ENCODE data around the gene YEATS4.

Gene YEATS4

GRCh38 chr12:69431591-69432222 lies 72.2 kb downstream of the YEATS4 start:
- DNase-seq (ENCODE audit: low read depth in 4 of 4, low spot score in 1 of 4), result no peak

- no peak for DNase-seq (ENCODE audit: low read depth in 4 of 4, low spot score in 1 of 4)
Observed at GRCh38 chr12:69433653-69434052, 74.1 kb downstream of the YEATS4 start.

DNA sequence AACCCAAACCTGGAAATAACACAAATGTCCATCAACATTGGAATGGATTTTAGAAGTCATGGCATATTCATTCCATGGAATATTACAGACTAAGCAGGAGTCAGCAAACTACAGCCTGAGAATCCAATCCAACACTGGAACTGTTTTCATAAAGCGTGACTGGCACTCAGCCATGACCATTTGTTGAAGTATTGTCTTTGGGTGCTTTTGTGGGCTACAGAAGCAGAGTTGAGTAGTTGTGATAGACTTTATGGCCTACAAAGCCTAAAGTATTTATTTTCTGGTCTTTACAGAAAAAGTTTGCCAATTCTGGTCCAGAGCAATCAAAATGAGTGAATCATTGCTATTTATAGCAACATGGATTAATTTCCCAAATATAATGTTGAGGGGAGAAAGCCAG lies 76.1 kb downstream of the YEATS4 start:
- no peak for DNase-seq (ENCODE audit: low read depth in 4 of 4, low spot score in 1 of 4)

GRCh38 chr12:69437073-69437472 lies 77.5 kb downstream of the YEATS4 start:
- DNase-seq (ENCODE audit: low read depth in 4 of 4, low spot score in 1 of 4), result no peak

GRCh38 chr12:69438539-69438938 lies 79.0 kb downstream of the YEATS4 start:
- no peak for DNase-seq (ENCODE audit: low read depth in 4 of 4, low spot score in 1 of 4)

- no peak for DNase-seq (ENCODE audit: low read depth in 4 of 4, low spot score in 1 of 4)
Observed at GRCh38 chr12:69440016-69440415, 80.5 kb downstream of the YEATS4 start.

All from stimulated activated CD4-positive, alpha-beta T cell treated with anti-CD3 and anti-CD28 coated beads, Interleukin-1b, Interleukin-23, amount 100 ng/mL, for 24 hours (primary cell).